Measurements from ENCODE around the gene SCAF1.

DNA sequence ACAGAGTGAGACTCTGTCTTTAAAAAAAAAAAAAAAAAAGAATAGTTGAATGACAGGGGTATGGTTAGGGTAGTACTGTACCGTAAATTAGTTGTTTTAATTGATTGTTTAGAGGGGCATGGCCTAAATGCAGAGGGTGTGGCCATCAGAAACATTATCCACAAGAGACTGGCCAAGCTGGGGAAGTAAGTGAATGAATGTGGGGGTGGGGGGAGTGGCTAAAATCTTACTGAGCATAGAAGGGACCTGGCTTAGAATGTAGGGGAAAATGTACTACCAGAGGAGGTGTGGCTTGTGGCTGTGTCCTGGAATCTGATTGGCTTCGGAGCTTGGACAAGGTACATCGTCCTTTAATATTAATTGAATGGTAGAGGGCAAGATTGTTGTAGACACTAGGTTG is 27.5 kb downstream of the SCAF1 start:
- TF ChIP-seq POLR2A (IDR thresholded peaks at IDR 0.05): no peak
- TF ChIP-seq, protein P1, sequence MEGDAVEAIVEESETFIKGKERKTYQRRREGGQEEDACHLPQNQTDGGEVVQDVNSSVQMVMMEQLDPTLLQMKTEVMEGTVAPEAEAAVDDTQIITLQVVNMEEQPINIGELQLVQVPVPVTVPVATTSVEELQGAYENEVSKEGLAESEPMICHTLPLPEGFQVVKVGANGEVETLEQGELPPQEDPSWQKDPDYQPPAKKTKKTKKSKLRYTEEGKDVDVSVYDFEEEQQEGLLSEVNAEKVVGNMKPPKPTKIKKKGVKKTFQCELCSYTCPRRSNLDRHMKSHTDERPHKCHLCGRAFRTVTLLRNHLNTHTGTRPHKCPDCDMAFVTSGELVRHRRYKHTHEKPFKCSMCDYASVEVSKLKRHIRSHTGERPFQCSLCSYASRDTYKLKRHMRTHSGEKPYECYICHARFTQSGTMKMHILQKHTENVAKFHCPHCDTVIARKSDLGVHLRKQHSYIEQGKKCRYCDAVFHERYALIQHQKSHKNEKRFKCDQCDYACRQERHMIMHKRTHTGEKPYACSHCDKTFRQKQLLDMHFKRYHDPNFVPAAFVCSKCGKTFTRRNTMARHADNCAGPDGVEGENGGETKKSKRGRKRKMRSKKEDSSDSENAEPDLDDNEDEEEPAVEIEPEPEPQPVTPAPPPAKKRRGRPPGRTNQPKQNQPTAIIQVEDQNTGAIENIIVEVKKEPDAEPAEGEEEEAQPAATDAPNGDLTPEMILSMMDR (IDR thresholded peaks at IDR 0.05): no peak
